RKO (cell line): ENCODE results near the gene ZFR2.

Experiments
- DNase-seq: peaks from one replicate; pipeline ENCODE4 v3.0.0-alpha.2; 2016; ENCODE audit warnings: low spot score

ZFR2 gene

DNA sequence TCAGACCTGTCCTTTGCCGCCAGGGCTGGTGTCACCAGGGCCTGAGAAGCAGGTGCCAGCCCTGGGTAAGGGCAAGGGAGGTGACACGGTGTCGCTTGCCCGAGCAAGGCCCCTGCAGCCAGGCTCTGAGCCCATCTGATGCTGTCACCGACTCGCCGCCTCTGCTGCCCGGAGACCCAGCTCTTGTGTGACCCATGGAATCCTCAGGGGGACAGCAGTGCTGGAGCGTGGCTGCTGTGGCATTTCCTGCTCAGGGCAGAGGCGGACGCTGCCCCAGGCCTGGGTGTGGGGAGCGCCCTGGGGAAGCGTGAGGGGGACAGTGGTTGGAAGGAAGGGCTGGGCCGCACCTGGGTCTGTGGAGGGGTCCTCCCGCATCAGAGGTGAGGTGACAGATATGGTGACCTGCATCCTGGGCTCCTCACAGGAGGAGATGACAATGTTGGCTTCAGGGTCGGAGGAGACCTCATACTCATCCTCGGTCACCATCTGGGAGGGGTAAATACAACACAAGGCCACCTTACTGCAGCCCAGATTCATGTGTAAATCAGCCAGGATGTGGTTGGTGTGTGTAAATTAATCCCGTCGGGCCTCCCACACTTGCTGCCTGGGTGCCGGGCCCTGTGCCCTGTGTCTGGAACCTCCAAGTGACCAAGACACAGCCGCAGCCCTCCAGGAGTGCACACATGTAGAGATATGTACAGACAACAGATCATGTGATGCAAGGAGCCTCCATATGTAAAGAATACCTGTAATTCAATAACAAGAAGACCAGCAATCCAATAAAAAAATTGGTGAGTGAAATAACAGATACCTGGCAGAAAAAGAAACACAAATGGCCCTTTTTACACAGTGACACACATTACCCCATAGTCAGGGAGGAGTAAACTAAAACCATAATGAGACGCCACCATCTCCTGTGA is 55.1 kb downstream of the ZFR2 start:
- DNase-seq, result no peak

DNA sequence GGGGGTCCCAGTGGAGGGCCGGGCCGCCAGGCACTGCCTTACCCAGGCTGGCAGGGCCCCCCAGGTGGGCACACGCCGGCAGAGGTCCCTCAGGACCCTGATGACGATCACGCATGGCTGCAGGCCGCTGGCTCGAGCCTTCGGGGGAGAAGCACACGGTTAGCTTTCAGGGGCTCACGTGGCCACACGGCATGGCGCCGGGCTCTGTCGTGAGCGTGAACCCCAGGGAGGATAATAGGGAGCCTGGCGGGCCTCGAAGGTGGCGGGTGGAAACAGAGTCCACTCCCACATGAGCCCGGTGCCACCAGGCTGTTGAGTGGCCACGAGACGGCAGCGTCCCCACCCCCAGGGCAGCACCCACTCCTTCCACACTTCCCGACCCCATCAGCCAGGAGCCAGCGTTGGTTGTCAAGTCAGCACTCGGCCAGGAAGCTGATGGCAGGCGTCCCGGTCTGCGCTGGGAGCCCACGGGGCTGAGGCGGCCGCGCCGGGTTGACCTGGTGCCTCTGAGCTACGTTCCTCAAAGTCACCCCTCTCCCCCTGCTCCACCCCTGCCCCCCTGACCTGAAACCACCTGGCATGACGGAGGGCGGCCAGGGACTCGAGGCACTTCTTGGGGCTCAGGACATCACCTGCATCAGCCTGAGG is 58.0 kb downstream of the ZFR2 start:
- no peak for DNase-seq

DNA sequence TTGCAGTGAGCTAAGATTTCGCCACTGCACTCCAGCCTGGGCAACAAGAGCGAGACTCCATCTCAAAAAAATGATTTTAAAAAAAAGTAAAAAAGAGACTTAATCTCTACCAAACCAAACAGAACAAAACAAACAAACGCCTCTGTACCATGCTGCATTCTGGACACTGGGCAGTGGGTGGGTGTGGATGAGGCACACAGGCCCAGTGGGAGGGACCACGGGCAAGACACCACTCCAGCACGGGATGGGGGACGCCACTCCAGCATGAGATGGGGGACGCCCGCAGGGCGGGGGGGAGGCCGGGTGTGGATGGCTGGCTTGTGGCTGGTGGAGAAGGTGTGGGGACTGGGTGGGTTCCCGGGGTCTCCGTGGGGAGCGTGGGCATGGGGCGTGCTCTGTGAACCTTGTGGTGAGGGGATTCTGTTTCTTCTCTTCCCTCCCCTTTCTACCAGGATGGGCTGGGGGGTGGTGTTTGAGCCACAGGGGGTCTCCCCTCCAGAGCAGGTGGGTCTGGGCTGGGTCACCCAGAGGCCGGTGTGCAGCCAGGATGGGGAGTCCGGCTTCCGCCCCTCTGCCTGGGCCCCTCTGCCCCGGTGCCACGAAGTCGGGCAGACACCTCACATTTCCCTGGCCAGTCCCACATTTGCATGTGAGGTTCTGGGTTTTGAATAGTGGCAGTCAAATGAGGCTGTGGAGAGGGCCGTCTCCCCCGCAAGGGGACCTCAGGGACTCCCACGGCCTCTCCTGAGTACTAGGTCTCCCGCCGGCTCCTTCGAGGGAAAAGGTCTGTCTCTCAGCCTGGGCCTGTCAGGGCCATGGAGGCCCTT is 58.7 kb downstream of the ZFR2 start:
- DNase-seq, result no peak

DNA sequence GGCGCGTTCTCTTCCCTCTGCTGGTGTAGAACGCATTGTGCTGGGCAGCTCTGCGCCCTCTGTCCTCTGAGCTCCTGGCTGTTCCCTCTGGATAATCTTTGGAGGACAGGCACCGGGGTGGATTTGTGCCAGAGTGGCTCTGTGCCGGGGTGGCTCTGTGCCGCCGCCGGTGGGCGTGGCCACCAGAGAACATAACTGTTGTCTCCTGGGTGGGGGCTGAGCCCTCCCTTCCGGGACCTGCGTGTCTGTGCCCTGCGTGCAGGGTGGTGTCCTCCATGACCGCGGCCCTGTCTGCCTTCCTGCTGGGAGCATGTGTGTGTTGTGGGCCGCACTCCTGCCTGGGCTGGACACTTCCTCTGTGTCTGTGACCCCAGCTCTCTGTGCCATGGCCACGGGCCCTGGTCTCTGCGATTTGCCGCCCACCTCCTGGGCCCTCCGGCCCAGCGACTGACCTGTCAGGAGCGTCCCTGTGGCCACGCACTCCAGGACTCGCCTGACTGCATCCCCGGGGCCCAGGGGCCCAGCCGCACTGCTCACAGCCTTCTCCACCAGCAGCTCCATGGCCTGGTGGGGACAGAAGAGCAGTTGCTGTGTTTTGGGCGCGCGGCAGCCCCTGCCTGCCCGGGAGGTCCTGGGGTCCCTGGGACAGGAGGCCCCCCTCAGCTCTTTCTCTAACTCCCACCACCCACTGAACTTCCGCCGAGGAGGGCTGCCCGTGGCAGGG is 60.3 kb downstream of the ZFR2 start:
- no peak for DNase-seq

DNA sequence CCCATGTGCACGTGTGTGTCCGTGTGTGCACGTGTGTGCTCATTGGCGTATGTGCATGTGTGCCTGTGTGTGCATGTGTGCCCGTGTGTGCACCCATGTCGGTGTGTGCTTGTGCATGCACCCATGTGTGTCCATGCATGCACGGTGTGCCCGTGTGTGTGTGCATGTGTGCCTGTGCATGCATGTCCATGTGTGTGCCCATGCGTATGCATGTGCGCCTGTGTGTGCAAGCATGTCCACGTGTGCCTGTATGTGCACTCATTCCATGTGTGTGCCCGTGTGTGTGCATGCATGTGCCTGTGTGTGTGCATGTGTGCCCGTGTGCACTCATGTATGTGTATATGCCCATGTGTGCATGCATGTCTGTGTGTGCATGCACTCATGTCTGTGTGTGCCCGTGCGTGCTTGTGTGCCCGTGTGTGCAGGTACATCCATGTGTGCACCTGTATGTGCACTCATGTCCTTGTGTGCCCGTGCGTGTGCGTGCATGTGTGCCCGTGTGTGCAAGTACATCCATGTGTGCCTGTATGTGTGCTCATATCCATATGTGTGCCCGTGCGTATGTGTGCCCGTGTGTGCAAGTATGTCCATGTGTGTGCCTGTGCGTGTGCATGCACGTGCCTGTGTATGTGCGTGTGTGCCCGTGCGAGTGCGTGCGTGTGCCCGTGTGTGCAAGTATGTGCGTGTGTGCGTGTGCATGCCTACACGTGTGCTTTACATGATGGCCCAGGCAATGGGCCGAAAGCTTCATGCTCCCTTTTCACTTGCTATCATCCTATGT is 61.1 kb downstream of the ZFR2 start:
- no peak for DNase-seq

DNA sequence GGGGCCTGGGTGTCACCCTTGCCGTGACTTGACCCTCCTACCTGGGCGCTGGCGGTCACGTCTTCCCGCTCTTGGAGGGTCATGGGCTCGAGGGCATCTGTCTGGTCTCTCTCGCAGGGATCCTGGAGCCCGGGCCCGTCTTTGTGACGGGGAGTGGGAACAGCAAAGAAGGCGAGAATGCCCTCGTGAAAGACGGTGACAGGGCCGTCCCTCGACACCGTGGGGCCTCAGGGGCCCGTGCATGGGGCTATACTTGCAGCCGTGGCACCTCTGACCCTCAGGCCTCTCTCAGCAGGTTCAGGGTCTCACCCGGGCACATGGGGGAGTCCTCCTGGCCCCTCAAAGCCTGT is 61.7 kb downstream of the ZFR2 start:
- DNase-seq, result no peak

DNA sequence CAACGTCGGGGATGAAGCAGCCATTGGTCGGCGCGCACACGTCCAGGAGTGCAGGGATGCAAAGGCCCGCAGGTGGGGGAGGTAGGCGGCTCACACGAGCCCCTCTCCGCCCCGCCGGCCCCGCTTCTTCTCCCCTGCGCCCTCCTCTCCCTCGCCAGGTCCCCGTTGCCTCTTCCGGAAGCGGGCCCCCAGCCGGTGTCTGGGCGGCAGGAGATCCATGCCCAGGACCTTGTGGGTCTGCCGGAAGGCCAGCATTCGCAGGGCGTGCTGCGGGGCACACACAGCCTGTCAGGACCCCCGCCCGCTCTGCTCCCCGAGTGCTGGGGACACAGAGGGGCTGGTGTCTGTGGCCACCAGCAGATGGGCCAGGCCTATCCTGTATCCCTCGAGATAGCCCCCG is 63.0 kb downstream of the ZFR2 start:
- no peak for DNase-seq

DNA sequence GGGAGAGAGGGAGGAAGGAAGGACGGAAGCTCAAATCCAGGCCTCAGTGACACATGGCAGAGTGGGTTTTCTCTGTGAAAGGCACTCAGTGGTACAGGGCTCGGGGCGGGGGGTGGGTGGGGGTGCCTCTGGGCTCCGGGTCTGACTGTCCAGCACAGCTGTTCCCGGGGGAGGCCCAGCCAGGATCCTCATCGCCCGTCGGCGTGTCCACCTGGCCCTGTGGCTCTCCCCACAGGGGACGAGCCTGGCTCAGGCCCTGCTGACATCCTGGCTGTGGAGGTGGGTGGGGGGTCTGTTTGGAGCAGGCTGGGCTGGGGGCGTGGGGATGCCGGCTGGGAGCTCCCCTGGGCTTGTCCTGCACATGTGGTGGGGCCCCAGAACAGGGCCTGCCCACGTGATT is 64.4 kb downstream of the ZFR2 start:
- DNase-seq, result no peak

DNA sequence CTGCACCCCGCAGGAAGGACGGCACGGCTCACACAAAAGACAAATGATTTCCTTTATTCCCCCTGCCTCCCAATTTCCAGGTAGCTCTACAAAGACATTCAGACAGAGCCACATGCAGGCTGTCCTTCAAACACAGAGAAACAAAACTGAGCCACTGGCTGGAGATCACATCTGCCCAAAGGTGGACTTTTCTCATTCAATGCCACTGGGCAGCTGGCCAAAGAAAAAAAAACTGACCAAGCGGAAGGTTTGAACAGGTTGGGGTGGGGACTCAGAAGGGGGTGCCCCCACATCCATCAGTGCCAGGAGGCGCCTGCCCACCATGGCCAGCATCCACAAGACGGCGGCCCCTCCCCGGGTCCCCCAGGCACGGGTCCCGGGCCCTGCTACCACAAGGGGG is 64.9 kb downstream of the ZFR2 start:
- no peak for DNase-seq

DNA sequence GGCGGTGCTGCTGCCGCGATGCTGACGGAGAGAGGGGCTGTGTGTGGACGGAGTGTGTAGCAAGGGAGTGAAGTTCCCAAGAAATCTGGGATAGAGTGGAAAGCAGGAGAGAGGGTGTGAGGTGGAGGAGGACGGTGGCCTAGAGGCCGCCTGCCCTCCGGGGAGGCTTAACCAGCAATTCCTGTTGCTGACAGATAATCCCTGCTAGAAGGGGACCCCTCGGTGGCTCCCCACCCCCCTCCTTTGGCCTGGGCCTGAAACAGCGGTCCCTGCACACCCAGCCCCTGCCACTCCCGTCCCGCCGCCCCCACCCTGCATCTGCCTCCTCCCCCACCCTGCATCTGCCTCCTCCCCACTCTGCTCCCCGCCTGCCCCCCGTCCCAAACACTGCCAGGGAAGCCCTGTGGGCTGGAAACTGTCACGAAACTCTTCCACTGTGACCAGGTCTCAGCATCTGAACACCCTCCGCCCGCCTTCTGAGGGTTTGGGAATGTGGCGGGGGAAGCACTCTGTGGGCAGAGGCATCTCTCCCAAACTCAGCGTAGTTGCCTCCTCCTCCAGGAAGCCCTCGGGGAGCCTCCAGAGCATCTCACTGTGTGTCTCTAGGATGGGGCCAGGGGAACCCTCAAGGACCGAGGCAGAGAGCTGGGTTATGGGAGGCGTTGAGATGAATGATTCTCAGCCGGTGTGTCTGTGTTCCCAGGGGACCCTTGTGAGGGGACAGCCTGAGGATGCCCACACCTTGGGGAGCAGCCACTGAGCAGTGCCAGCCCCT is 65.5 kb downstream of the ZFR2 start:
- no peak for DNase-seq

DNA sequence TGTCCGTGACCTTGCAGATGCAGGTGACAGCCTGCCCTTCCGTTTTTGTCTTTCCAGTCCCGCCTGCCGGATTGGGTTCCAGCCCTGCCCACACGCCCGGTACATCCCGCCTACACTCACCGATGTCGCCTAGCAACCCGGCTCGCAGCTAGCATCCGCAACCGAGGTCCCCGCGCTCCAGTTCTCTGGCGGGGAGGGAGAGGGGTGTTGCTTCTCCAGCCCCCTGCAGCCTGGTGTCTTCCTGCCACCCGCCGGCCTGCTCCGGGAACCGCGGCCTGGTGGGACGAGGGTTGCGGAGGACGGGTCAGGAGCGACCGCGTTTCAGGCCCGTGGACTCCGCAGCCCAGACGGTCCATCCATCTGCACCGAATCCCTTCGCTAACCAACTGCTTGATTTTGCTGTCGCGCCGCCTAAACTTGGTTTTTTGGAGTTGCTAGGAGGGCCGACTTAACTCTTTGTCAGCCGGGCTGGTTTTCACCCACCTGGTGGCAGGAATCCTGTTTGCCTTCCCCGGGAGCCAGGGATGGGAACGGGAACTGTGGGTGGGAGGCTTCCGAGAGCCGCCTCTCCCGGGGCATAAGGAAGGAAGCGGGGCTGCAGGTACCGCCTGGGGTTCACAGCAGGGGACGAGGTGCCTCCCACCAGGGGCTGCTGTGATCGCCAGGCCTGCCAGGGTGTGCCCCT is 67.3 kb downstream of the ZFR2 start:
- no peak for DNase-seq

DNA sequence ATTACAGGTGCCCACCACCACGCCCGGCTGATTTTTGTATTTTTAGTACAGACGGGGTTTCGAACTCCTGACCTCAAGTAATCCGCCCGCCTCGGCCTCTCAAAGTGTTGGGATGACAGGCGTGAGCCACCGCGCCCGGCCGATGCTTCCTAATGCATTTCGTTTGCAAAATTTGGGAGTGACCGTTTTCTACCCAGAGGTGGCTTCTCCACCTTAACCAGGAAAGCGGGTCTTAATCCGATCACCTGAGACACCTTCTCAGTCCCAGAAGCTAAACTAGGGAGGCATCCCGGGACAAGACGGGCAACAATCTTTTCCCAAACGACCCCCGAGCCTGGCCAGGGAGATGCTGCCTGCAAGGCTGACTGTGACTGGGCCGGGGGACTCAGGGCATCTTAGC is 67.8 kb downstream of the ZFR2 start:
- no peak for DNase-seq

DNA sequence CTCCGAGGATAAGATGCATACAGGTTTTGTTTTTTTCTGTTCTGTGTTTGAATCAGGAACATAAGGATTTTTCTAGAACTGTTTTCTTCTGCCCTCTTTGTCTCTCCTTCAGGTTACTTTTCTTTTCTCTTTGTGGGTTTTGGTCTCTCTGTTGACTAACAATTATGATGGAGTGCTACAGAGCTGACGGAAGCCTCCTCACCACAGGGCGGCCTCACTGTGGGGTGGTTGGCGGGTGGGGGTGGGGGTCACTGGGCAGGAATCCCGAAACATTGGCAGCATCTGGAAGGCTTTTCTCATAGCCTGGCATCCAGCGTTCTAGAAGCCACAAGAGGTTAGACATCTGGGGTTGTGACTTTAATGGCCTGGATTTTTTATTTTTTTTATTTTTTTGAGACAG is 70.7 kb downstream of the ZFR2 start:
- DNase-seq, result no peak

DNA sequence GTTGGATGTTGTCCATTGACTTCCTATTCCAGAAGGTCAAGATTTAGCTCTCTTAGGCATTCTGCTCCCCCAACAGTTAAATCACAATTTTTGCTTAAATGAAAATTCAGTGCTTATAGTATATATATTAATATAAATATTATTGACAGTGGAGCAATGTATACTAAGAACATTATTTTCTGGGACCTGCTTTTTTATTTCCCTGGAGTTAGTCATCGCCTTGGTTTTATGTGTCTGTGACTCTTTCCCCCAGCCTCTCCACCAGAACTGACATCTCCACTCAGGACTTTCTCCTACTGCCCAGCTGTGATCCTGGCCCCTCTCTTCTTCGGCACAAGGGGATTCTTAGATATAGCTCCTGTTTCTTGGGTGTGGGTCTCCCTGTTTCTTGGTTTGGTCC is 72.5 kb downstream of the ZFR2 start:
- no peak for DNase-seq

DNA sequence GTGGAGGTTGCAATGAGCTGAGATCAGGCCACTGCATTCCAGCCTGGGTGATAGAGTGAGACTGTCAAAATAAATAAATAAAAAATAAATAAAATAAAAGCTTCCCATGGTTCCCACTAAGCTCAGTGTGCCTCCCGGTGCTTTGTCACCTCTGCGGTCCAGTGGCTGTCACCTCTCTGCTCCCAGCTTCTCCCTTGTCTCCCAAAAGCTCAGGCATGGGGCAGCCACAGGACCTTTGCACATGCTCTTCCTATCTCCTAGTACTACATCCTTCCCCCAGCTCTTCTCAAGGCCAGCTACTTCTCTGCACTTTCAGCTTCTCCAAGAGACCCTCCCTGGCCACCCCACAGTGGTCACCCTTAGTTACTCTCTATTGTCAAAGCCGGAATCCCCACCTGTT is 75.0 kb downstream of the ZFR2 start:
- no peak for DNase-seq

DNA sequence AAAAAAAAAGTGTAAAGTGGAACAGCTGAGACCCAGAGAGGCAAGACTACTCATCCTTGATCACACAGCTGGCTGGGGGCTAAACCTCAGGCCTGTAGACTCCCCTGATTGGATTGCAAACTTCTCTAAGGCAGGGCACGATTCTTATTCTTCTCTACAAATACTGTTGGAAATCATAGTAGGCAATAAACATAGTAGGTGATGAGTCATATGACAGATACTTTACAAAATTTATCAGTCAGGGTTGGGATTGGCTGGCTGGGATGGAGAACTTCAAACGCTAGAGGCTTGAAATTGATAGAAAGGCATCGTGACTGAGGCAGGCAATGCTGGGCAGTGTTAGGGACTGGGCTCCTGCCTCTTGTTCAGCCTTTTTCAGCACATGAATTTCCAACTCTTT is 76.7 kb downstream of the ZFR2 start:
- DNase-seq, result peak; percentile 12

DNA sequence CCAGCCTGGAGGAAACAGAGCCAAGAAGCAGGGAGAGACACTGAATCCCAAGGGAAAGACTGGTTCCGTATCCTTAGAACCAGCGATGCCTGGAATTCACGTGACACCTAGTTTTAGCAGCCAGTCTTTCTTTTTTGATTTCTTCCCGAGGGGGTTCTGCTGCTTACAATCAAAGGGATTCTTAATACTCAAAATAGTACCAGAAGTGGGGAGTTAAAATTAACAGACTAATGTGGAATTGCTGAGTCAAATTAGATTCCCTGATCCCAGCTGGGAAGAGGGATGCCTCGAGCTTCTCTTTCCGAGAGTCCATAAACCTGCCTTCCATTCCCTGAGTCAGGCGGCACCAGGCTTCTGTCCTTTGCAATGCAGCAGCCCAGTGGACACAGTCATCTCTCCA is 77.9 kb downstream of the ZFR2 start:
- DNase-seq, result no peak

DNA sequence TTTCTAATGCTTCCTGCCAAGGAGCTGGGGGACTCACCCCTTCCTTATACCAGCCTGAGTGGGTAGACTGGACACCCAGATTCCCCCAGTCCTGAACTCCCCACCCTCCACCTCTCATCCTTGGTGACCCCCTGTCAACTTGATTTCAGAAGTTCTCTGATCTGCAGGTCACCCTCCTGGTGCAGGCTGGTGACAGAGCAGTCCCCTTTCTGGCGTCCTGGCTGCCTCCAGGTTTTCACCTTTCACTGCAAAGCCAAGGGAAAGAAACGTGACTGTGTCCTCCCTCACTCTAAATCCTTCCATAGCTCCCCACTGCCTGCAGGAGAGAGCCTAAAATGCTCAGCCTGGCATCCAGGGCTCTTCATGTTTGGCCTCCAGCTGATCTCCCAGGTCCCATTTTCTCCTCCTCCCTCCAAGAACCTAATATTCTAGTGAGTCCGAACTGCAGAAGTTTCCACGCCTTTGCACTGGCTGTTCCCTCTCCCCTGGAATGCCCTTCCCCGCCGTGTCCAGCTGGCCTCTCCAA is 78.6 kb downstream of the ZFR2 start:
- no peak for DNase-seq

DNA sequence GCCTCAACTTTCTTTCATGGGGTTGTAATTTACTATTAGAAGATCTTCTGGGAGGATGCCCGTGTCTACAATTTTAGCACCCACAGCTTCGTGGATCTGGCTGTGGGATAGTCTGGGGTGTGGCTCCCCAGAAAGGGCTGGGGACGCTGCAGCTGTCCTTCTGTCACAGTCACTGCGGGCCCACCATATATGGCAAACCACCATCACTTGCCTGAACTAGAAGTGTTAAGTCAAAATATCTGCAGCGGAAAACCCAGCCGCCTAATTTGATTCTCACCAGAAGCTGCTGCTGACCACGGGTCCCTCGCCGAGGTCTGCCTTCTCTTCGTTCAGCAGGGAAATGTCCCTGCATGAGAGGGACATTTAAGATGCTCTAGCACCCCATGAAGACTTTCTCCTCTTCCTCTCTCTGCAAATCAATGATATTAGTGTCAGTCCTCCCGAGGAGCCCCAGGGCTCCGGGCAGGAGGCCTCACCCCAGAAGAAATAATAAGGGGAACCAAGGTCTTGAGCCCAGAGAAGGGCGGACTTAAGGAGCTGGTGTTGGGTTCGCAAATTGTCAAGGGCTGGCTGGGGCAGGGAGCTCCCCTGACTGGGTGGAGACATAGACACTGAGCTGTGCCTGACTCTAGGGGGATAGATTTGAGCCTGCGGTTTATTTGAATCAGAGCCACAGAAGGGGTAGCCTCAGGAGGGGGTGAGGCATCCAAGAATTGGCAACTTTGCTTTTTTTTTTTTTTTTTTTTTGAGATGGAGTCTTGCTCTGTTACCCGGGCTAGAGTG is 79.7 kb downstream of the ZFR2 start:
- no peak for DNase-seq
